CD14-positive monocyte (primary cell): ENCODE measurements around the gene HOXA2. TPM values are rescaled to one million over a fixed set of nuclear protein-coding genes. Genes with fewer than 3 reads are reported as not detected.

Experiments used
- DNase-seq, 3 donors: peaks; one replicate each; pipeline ENCODE4 v3.0.0-alpha.2; 2011 to 2022
- H2AFZ ChIP-seq: 2 replicates; pipeline ENCODE4 v1.6.0; 2012; ENCODE audit warnings: mild to moderate bottlenecking, low read depth, low read length, inconsistent platforms; ENCODE audit not compliant: insufficient read depth, poor library complexity, severe bottlenecking
- H3K27ac ChIP-seq, 2 donors: 1 replicate in 1 of 2; 2 replicates in 1 of 2; pipeline ENCODE4 v1.5.1; 2012 to 2013; ENCODE audit warnings: low read length in 2 of 2, control low read depth in 1 of 2, inconsistent platforms in 1 of 2, low read depth in 1 of 2, mild to moderate bottlenecking in 1 of 2
- H3K27me3 ChIP-seq, 2 donors: one replicate each; pipeline versions ENCODE4 v1.6.0 to v1.6.1; 2011 to 2013; ENCODE audit warnings: low read length in 2 of 2; ENCODE audit not compliant: control insufficient read depth in 2 of 2, insufficient read depth in 2 of 2
- H3K36me3 ChIP-seq, 2 donors: replicated peaks in 1 of 2; 1 replicate in 1 of 2; 2 replicates in 1 of 2; pipeline versions ENCODE4 v1.5.1 to v1.6.1; 2012 to 2013; ENCODE audit warnings: low read length in 2 of 2, control low read depth in 1 of 2, inconsistent platforms in 1 of 2, mild to moderate bottlenecking in 1 of 2; ENCODE audit not compliant: insufficient read depth in 2 of 2, control insufficient read depth in 1 of 2
- H3K4me1 ChIP-seq, 2 donors: 1 replicate in 1 of 2; 2 replicates in 1 of 2; pipeline versions ENCODE4 v1.5.1 to v1.6.1; 2012 to 2013; ENCODE audit warnings: low read length in 2 of 2, control low read depth in 1 of 2, inconsistent platforms in 1 of 2, mild to moderate bottlenecking in 1 of 2, moderate library complexity in 1 of 2; ENCODE audit not compliant: insufficient read depth in 2 of 2, control insufficient read depth in 1 of 2
- H3K4me2 ChIP-seq: replicated peaks from 2 replicates; pipeline ENCODE3; 2012; ENCODE audit warnings: low read length, moderate library complexity, mild to moderate bottlenecking; ENCODE audit not compliant: poor library complexity, severe bottlenecking; ENCODE audit errors: extremely low read depth
- H3K4me3 ChIP-seq, 3 experiments: fragments of 200-600 bp in 1 of 3; sonication (generic) in 1 of 3; replicated peaks in 1 of 3; 1 replicate in 2 of 3; 2 replicates in 1 of 3; pipeline ENCODE4 v1.5.1; 2011 to 2013; ENCODE audit warnings: low read length in 3 of 3, mild to moderate bottlenecking in 3 of 3, control low read depth in 2 of 3, low read depth in 2 of 3, inconsistent platforms in 1 of 3, moderate library complexity in 1 of 3
- H3K79me2 ChIP-seq: 2 replicates; pipeline ENCODE4 v1.6.0; 2012; ENCODE audit warnings: mild to moderate bottlenecking, control low read depth, inconsistent platforms, low read length, moderate library complexity; ENCODE audit not compliant: insufficient read depth
- H3K9ac ChIP-seq: 2 replicates; pipeline ENCODE4 v1.6.0; 2017; ENCODE audit warnings: low read length, mild to moderate bottlenecking; ENCODE audit not compliant: insufficient read depth, poor library complexity, severe bottlenecking
- H3K9me3 ChIP-seq, 2 donors: replicated peaks in 1 of 2; 1 replicate in 1 of 2; 2 replicates in 1 of 2; pipeline versions ENCODE4 v1.5.1 to v1.6.1; 2012 to 2013; ENCODE audit warnings: low read length in 2 of 2, control low read depth in 1 of 2; ENCODE audit not compliant: control insufficient read depth in 1 of 2, insufficient read depth in 1 of 2
- H4K20me1 ChIP-seq: 2 replicates; pipeline ENCODE4 v1.6.0; 2012; ENCODE audit warnings: mild to moderate bottlenecking, low read length, control low read depth, moderate library complexity; ENCODE audit not compliant: insufficient read depth
- H3K27ac Mint-ChIP-seq, 7 donors: one replicate each; pipeline ENCODE4 v1.8.0; 2020; ENCODE audit warnings: mild to moderate bottlenecking in 7 of 7, mixed read lengths in 7 of 7, moderate library complexity in 6 of 7, inconsistent platforms in 2 of 7
- H3K27me3 Mint-ChIP-seq, 3 donors: one replicate each; pipeline ENCODE4 v1.8.0; 2021 to 2022; ENCODE audit warnings: low read depth in 3 of 3, mild to moderate bottlenecking in 3 of 3, mixed read lengths in 3 of 3, moderate library complexity in 3 of 3, inconsistent platforms in 1 of 3
- H3K36me3 Mint-ChIP-seq, 2 donors: one replicate each; pipeline ENCODE4 v1.8.0; 2020; ENCODE audit warnings: mixed read lengths in 2 of 2, inconsistent platforms in 1 of 2, mild to moderate bottlenecking in 1 of 2
- H3K4me1 Mint-ChIP-seq: one replicate; pipeline ENCODE4 v1.8.0; 2020; ENCODE audit warnings: mild to moderate bottlenecking, mixed read lengths
- H3K4me3 Mint-ChIP-seq, 2 donors: one replicate each; pipeline ENCODE4 v1.8.0; 2020; ENCODE audit warnings: mild to moderate bottlenecking in 2 of 2, mixed read lengths in 2 of 2, moderate library complexity in 1 of 2
- H3K9me3 Mint-ChIP-seq, 7 donors: one replicate each; pipeline ENCODE4 v1.8.0; 2020 to 2022; ENCODE audit warnings: mixed read lengths in 7 of 7, mild to moderate bottlenecking in 6 of 7, moderate library complexity in 6 of 7, inconsistent platforms in 2 of 7
- CTCF ChIP-seq: fragments of 200-600 bp; IDR thresholded peaks from one replicate; pipeline ENCODE4 v1.8.0; 2022; ENCODE audit warnings: antibody characterized with exemption, mild to moderate bottlenecking
- WGBS: methylation state at CpG from one replicate; pipeline ENCODE4 v1.1.5; 2013; ENCODE audit warnings: missing lambda C conversion rate; ENCODE audit not compliant: insufficient coverage; 5-methylcytosine and 5-hydroxymethylcytosine counted together
- intact Hi-C, 2 donors: fragments of 100-400 bp; cut with micrococcal nuclease; formaldehyde crosslinking; loops; one replicate each; pipeline versions ENCODE4 v1.15.0 to v1.15.1; 2023
- polyA plus RNA-seq, 3 donors: library from polyadenylated mRNA; depleted of rRNA in 1 of 3; unstranded in 2 of 3; stranded (reverse) in 1 of 3; fragments of 300-500 nt in 2 of 3; fragments of >200 nt in 1 of 3; fragmentation: Illumina TruSeq in 2 of 3; gene quantifications; 1 replicate in 2 of 3; 2 replicates in 1 of 3; pipeline ENCODE4 v1.2.3, GENCODE V29; 2012 to 2021

HOXA2 gene
- polyA plus RNA-seq, 3 donors: not detected

- H3K4me2 ChIP-seq: no peak overlapping the region
- Mint-ChIP-seq H3K36me3 (peaks cover 0 to 2% of the 10 kb centered on the region in 2 donors), H3K9me3 (peaks cover 0 to 6% (median 3%) of the 10 kb centered on the region in 7 donors), H3K27me3 (peaks cover 3 to 10% (median 4%) of the 10 kb centered on the region in 3 donors), H3K27ac (no peak overlapping the region), H3K4me3 (no peak overlapping the region), H3K4me1 (peaks cover 12% of the 10 kb centered on the region)
- no peak overlapping the region for H3K9ac ChIP-seq
- H3K27me3 ChIP-seq: no peaks in the 10 kb centered on the region
- TF ChIP-seq CTCF: no peak
- no peak for DNase-seq
- no peaks in the 10 kb centered on the region for H3K9me3 ChIP-seq
- intact Hi-C loops: no loop called here
- no peaks in the 10 kb centered on the region for H3K36me3 ChIP-seq
- H3K4me3 ChIP-seq: no peak overlapping the region
- H3K4me1 ChIP-seq: peaks cover 0 to 7% of the 10 kb centered on the region in 2 donors
- H2AFZ ChIP-seq: no peak overlapping the region
- WGBS: no CpG with 5 or more reads among the region's 3 CpGs
- H3K79me2 ChIP-seq: no peaks in the 10 kb centered on the region
- H4K20me1 ChIP-seq: no peaks in the 10 kb centered on the region
- no peak overlapping the region for H3K27ac ChIP-seq
These were observed 24.3 kb upstream of the HOXA2 start for GRCh38 chr7:27126596-27127327.

- Histone ChIP-seq H3K4me1 (peaks cover 0 to 2% of the 10 kb centered on the region in 2 donors), H3K9me3 (no peaks in the 10 kb centered on the region), H3K4me3 (no peak overlapping the region), H3K9ac (no peak overlapping the region), H3K79me2 (no peaks in the 10 kb centered on the region), H4K20me1 (no peaks in the 10 kb centered on the region), H3K27ac (no peak overlapping the region), H3K36me3 (no peaks in the 10 kb centered on the region), H3K4me2 (no peak overlapping the region), H3K27me3 (no peaks in the 10 kb centered on the region), H2AFZ (no peak overlapping the region)
- H3K4me1 Mint-ChIP-seq: peaks cover 6% of the 10 kb centered on the region
- no peak overlapping the region for H3K4me3 Mint-ChIP-seq
- H3K36me3 Mint-ChIP-seq: peaks cover 0 to 2% of the 10 kb centered on the region in 2 donors
- H3K9me3 Mint-ChIP-seq: peaks cover 0 to 4% (median 2%) of the 10 kb centered on the region in 7 donors
- intact Hi-C loops: no loop called here
- DNase-seq: no peak
- WGBS: 88% methylated on average over 4 of the region's 5 CpGs
- no peak overlapping the region for H3K27ac Mint-ChIP-seq
- TF ChIP-seq CTCF: no peak
- peaks cover 3 to 10% (median 4%) of the 10 kb centered on the region in 3 donors for H3K27me3 Mint-ChIP-seq
These were observed 23.5 kb upstream of the HOXA2 start for GRCh38 chr7:27125986-27126394.
